Type B pancreatic cell (in vitro differentiated cells): ENCODE results near the gene TUBA1B. TPM values are rescaled to one million over a fixed set of nuclear protein-coding genes. Genes with fewer than 3 reads are reported as not detected.
"Not testable (repeated sequence)": the region's sequence is repeated elsewhere in the genome, so short reads cannot be mapped to it uniquely, and the experiment has no call there.

Source experiments
- DNase-seq: peaks from one replicate; pipeline ENCODE4 v3.0.0; 2021; ENCODE audit warnings: mixed read lengths; ENCODE audit not compliant: unreplicated experiment; ENCODE audit errors: extremely low spot score
- H3K27ac Mint-ChIP-seq: 2 replicates; pipeline ENCODE4 v1.8.0; 2021; ENCODE audit warnings: mild to moderate bottlenecking, mixed read lengths
- H3K27me3 Mint-ChIP-seq: 2 replicates; pipeline ENCODE4 v1.8.0; 2021; ENCODE audit warnings: mixed read lengths
- H3K36me3 Mint-ChIP-seq: 2 replicates; pipeline ENCODE4 v1.8.0; 2021; ENCODE audit warnings: mixed read lengths
- H3K4me1 Mint-ChIP-seq: one replicate; pipeline ENCODE4 v1.8.0; 2021; ENCODE audit warnings: mixed read lengths; ENCODE audit not compliant: unreplicated experiment
- H3K4me3 Mint-ChIP-seq: 2 replicates; pipeline ENCODE4 v1.8.0; 2021; ENCODE audit warnings: mild to moderate bottlenecking, mixed read lengths
- H3K9me3 Mint-ChIP-seq: 2 replicates; pipeline ENCODE4 v1.8.0; 2021; ENCODE audit warnings: mixed read lengths
- total RNA-seq: library from RNA; stranded (reverse); gene quantifications from 2 replicates; pipeline ENCODE4 v1.2.1, GENCODE V29; 2021; ENCODE audit warnings: low replicate concordance
- TF ChIP-seq, protein P1 (sequence below): fragments of 200-600 bp; sonication (generic); conservative IDR thresholded peaks from 2 replicates; pipeline ENCODE4 v1.5.0; 2021; ENCODE audit warnings: antibody characterized with exemption, mild to moderate bottlenecking

Gene TUBA1B
- total RNA-seq, 1 donor from 2014 or later = 1,458 TPM

DNA sequence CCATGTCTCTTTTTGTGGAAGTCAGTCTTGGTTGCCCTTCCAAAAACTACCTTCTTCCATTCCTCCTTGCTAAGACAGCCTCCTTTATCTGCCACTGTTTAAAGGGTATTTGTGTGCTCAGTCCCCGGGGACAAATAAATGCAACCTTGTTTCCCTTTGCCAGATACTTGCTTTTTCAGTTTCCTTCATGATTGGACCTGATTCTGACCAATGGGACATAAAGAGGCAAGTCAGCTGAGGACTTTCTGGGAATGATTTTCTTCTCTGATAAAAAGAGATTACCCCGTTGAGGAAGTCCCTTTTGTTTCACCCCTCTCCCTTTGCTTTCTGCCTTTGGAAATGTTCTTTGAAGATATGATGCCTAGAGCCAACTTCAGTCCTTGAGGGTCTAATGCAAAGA lies 7.4 kb upstream of the TUBA1B start:
- Mint-ChIP-seq H3K9me3 (no peaks in the 10 kb centered on the region), H3K4me3 (no peak overlapping the region), H3K27me3 (no peaks in the 10 kb centered on the region), H3K36me3 (no peaks in the 10 kb centered on the region), H3K27ac (no peak overlapping the region), H3K4me1 (peaks cover 5% of the 10 kb centered on the region)
- TF ChIP-seq, protein P1, sequence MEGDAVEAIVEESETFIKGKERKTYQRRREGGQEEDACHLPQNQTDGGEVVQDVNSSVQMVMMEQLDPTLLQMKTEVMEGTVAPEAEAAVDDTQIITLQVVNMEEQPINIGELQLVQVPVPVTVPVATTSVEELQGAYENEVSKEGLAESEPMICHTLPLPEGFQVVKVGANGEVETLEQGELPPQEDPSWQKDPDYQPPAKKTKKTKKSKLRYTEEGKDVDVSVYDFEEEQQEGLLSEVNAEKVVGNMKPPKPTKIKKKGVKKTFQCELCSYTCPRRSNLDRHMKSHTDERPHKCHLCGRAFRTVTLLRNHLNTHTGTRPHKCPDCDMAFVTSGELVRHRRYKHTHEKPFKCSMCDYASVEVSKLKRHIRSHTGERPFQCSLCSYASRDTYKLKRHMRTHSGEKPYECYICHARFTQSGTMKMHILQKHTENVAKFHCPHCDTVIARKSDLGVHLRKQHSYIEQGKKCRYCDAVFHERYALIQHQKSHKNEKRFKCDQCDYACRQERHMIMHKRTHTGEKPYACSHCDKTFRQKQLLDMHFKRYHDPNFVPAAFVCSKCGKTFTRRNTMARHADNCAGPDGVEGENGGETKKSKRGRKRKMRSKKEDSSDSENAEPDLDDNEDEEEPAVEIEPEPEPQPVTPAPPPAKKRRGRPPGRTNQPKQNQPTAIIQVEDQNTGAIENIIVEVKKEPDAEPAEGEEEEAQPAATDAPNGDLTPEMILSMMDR = no peak
- no peak for DNase-seq

DNA sequence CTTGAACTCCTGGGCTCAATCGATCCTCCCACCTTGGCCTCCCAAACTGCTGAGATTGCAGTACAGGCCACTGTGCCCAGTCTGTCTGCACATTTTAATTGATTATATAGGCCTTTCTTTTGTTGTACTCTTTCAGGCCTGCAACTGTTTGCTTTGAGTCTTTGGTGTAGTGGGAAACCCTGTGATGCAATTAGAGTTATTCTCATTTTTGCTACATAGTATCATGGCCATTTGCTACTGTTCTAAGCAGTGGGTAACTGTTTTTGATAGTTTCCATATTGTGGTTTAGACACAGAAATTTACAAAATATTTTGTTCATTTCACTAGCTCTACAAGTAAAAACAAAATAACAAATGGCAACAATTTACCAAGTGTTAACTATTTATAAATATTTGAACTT lies 6.3 kb upstream of the TUBA1B start:
- H3K4me1 Mint-ChIP-seq = peaks cover 9% of the 10 kb centered on the region
- peak overlapping the region; percentile 39 for H3K27ac Mint-ChIP-seq
- H3K4me3 Mint-ChIP-seq = no peak overlapping the region
- H3K27me3 Mint-ChIP-seq = no peaks in the 10 kb centered on the region
- no peaks in the 10 kb centered on the region for H3K9me3 Mint-ChIP-seq
- H3K36me3 Mint-ChIP-seq = no peaks in the 10 kb centered on the region
- no peak for DNase-seq
- TF ChIP-seq, protein P1 = no peak

DNA sequence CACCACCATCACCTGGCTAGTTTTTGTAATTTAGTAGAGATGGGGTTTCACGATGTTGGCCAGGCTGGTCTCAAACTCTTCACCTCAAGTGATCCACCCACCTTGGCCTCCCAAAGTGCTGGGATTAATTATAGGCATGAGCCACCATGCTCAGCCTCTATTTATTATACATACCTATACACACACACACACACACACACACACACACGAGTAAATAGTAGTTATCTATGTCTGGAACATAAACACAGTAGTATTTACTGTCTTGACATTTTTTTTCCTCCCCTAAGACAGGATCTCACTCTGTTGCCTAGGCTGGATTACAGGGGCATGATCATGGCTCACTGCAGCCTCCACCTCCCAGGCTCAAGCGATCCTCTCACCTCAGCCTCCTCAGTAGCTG lies 5.8 kb upstream of the TUBA1B start:
- Mint-ChIP-seq H3K27ac (peak overlapping the region; percentile 39), H3K4me1 (peaks cover 14% of the 10 kb centered on the region)
- not testable (repeated sequence) for DNase-seq, H3K36me3 Mint-ChIP-seq, H3K27me3 Mint-ChIP-seq, H3K9me3 Mint-ChIP-seq, H3K4me3 Mint-ChIP-seq

DNA sequence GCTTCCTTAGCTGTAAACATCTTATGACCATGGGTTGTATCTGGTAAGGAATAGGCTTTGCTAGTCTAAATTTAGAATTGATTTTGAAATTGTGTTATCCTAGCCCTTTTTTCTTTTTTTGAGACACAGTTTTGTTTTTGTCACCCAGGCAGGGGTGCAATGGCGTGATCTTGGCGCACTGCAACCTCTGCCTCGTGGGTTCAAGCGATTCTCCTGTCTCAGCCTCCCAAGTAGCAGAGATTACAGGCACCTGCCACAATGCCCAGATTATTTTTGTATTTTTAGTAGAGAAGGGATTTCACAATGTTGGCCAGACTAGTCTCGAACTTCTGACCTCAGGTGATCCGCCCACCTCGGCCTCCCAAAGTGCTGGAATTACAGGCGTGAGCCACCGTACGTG lies 2.4 kb upstream of the TUBA1B start:
- Mint-ChIP-seq H3K9me3 (no peaks in the 10 kb centered on the region), H3K4me3 (peak overlapping the region; percentile 41), H3K27ac (no peak overlapping the region), H3K36me3 (peaks cover 20% of the 10 kb centered on the region), H3K4me1 (peaks cover 29% of the 10 kb centered on the region), H3K27me3 (no peaks in the 10 kb centered on the region)
- TF ChIP-seq, protein P1 = no peak
- no peak for DNase-seq

DNA sequence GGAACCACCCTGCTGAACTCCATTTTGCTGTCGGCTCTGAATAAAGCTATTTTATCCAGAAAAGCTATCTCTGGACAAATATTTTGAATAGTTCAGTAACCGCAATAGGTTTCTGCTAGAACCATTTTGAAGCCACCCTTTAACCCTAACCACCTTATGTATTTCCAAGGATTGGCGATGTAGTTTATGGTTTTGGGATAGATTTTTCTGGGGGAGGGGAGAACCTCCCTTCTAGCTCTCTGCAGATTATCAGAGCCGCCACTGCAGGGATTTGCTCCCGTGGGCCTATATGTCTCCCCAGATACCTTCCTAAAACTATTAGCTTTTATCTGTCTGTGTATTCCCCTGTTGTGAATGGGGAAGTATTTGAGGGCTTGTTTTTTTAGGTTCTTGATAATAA lies 1.8 kb upstream of the TUBA1B start:
- Mint-ChIP-seq H3K4me3 (peak overlapping the region; percentile 41), H3K27ac (no peak overlapping the region), H3K27me3 (no peaks in the 10 kb centered on the region), H3K4me1 (peaks cover 25% of the 10 kb centered on the region), H3K9me3 (no peaks in the 10 kb centered on the region), H3K36me3 (peaks cover 21% of the 10 kb centered on the region)
- TF ChIP-seq, protein P1 = no peak
- no peak for DNase-seq

DNA sequence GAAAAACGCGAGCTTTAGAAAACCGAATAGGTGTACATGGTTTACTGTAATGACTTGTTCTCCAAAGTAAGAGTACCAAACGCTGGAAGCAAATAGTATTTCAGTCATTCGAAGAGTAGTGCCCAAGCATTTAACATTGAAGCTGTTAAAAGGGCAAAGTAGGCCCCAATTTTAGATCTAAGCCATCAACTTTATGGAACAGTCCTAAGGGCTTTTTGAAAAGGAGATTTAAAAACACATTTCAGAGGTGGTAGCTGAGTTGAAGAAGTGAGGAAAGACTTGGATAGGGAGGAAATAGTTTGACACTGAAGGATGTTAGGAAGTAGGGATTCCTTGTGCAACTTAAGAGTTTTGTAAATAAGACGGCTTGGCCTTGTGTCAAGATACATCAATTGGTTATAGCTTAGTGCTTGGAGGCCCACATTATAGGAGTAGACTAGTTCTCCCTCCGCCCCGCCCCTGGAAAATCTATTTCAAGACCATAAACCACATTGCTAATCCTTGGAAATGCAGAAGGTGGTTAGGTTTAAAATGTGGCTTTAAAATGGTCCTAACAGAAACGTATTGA lies 783 bp upstream of the TUBA1B start:
- Mint-ChIP-seq H3K36me3 (peaks cover 32% of the 10 kb centered on the region), H3K4me3 (peak overlapping the region; percentile 86), H3K9me3 (no peaks in the 10 kb centered on the region), H3K27ac (peak overlapping the region; percentile 99), H3K27me3 (no peaks in the 10 kb centered on the region), H3K4me1 (peaks cover 25% of the 10 kb centered on the region)
- TF ChIP-seq, protein P1 = no peak
- no peak for DNase-seq
